Naive B cell (primary cell): ENCODE data around the gene LRRC8C. TPM values are rescaled to one million over a fixed set of nuclear protein-coding genes. Genes with fewer than 3 reads are reported as not detected.
A peak's percentile ranks its signal among the peaks of the same experiment; 100 is the strongest.
"Not testable (repeated sequence)": the region's sequence is repeated elsewhere in the genome, so short reads cannot be mapped to it uniquely, and the experiment has no call there.

Experiments used
- ATAC-seq, 2 donors: fragments of 150-1000 bp; cut with Tn5 transposase; 2 replicates each; pipeline ENCODE4 v1.10.0; 2021; ENCODE audit warnings: low read depth in 2 of 2, mild to moderate bottlenecking in 2 of 2, moderate library complexity in 2 of 2
- DNase-seq: peaks from one replicate; pipeline ENCODE4 v3.0.0; 2022
- H3K27ac Mint-ChIP-seq, 6 donors: one replicate each; pipeline ENCODE4 v1.8.0; 2020 to 2022; ENCODE audit warnings: mild to moderate bottlenecking in 6 of 6, mixed read lengths in 6 of 6, moderate library complexity in 5 of 6, inconsistent platforms in 2 of 6
- H3K27me3 Mint-ChIP-seq, 3 donors: one replicate each; pipeline ENCODE4 v1.8.0; 2021 to 2022; ENCODE audit warnings: mixed read lengths in 3 of 3, mild to moderate bottlenecking in 1 of 3
- H3K36me3 Mint-ChIP-seq, 2 donors: one replicate each; pipeline ENCODE4 v1.8.0; 2020 to 2022; ENCODE audit warnings: mixed read lengths in 2 of 2, inconsistent platforms in 1 of 2, mild to moderate bottlenecking in 1 of 2
- H3K4me1 Mint-ChIP-seq, 3 donors: one replicate each; pipeline ENCODE4 v1.8.0; 2020 to 2022; ENCODE audit warnings: mixed read lengths in 3 of 3, inconsistent platforms in 1 of 3, mild to moderate bottlenecking in 1 of 3, moderate library complexity in 1 of 3
- H3K4me3 Mint-ChIP-seq, 8 donors: one replicate each; pipeline ENCODE4 v1.8.0; 2020 to 2022; ENCODE audit warnings: mild to moderate bottlenecking in 8 of 8, mixed read lengths in 8 of 8, moderate library complexity in 8 of 8, inconsistent platforms in 2 of 8
- H3K9me3 Mint-ChIP-seq, 7 donors: one replicate each; pipeline ENCODE4 v1.8.0; 2020 to 2022; ENCODE audit warnings: mixed read lengths in 7 of 7, mild to moderate bottlenecking in 5 of 7, inconsistent platforms in 2 of 7, moderate library complexity in 1 of 7
- polyA plus RNA-seq, 6 donors: library from polyadenylated mRNA; unstranded; fragments of 300-500 nt; fragmentation: Illumina TruSeq; gene quantifications; one replicate each; pipeline ENCODE4 v1.2.3, GENCODE V29; 2021; ENCODE audit warnings: low read depth in 6 of 6

Gene LRRC8C
- polyA plus RNA-seq, 6 donors from 2014 or later: 1.3 to 4.8 (median 2.6) TPM

DNA sequence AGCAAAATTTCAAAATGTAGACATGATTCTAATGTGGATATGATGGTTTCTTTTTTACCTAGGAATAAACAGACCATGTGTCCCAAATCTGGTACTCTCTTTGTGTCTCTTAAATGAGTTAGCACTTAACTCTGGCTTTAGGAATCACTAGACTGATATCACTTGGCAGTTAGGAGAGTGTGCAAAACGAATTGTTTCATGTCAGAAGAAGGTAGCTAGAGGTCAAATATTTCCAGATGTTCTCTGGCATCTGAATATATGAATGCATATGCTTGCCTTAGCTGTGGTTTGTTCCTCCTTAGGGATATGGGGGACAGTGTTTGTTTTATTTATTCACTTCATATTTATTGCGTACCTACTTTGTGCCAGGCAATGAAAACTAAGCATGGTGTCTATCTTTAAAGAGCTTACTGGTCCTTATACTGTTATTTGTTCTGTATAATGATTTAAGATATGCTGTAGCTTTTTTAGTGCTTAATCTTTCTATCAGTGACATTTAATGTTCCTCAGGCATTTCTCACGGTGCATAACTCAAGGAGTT, 65.2 kb downstream of the LRRC8C start:
- no peak for DNase-seq
- no peak for ATAC-seq
- peak overlapping the region in 3 of 8 donors; percentile 6 to 78 (median 37) for H3K4me3 Mint-ChIP-seq
- H3K27ac Mint-ChIP-seq: peak overlapping the region in 2 of 6 donors; percentile 72 to 86
- no peaks in the 10 kb centered on the region for H3K27me3 Mint-ChIP-seq
- H3K9me3 Mint-ChIP-seq: no peaks in the 10 kb centered on the region
- H3K4me1 Mint-ChIP-seq: peaks cover 44 to 72% (median 66%) of the 10 kb centered on the region in 3 donors
- peaks cover 0 to 5% of the 10 kb centered on the region in 2 donors for H3K36me3 Mint-ChIP-seq

DNA sequence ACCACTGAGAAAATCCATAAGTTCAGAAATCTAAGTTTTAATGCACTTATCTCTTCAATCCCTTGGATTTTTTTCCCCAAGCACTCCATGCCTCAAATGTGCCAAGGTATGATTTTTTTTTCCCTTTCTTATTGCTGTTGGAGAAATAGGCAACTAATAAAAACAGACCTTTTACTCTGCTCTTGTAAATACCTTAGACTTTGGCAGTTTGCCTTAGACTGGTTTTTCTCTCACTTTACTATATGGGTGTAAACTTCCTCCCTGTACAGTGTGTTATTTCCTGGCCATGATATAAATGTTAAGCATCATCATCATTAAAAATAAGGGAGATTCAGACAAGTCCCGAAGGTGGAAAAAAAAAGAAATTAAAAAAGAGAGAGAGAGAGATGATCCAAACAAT, 65.7 kb downstream of the LRRC8C start:
- Mint-ChIP-seq H3K36me3 (peaks cover 0 to 5% of the 10 kb centered on the region in 2 donors), H3K9me3 (no peaks in the 10 kb centered on the region), H3K27me3 (no peaks in the 10 kb centered on the region), H3K27ac (peak overlapping the region; percentile 1 to 86 (median 70)), H3K4me3 (peak overlapping the region; percentile 8 to 82 (median 64)), H3K4me1 (peaks cover 44 to 67% (median 62%) of the 10 kb centered on the region in 3 donors)
- ATAC-seq (no peak), DNase-seq (no peak)

GRCh38 chr1:89699451-89699986, 66.6 kb downstream of the LRRC8C start:
- peaks cover 0 to 5% of the 10 kb centered on the region in 2 donors for H3K36me3 Mint-ChIP-seq
- peaks cover 37 to 65% (median 58%) of the 10 kb centered on the region in 3 donors for H3K4me1 Mint-ChIP-seq
- H3K27me3 Mint-ChIP-seq: no peaks in the 10 kb centered on the region
- no peak for DNase-seq
- peak in 1 of 2 donors; percentile 25 for ATAC-seq
- H3K4me3 Mint-ChIP-seq: peak overlapping the region; percentile 8 to 84 (median 64)
- no peaks in the 10 kb centered on the region for H3K9me3 Mint-ChIP-seq
- H3K27ac Mint-ChIP-seq: peak overlapping the region in 5 of 6 donors; percentile 19 to 86 (median 71)

DNA sequence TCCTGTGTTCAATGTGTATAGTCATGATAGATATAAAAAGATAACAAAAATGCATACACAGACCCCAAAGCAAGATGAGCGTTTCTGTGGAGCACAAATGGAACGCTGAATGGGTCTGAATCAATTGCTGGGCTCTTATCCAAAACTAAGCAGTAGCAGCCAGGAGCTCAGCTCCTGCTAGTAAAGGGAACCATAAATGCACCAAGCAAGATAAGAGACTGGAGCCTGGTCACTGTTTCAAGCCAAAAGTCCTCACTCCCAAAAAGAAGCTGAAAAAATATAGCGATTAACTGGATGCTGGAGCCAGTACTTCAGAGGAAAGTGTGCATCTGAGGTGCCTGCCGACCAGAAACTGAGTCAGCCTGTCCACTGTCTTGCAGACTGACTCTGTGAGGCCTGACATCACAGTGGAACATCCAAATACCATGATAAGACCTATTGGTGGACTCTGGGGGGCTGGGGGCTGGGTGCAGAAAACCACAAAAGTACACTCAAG, 68.9 kb downstream of the LRRC8C start:
- H3K9me3 Mint-ChIP-seq: no peaks in the 10 kb centered on the region
- H3K27ac Mint-ChIP-seq: peak overlapping the region in 3 of 6 donors; percentile 56 to 86 (median 75)
- no peaks in the 10 kb centered on the region for H3K27me3 Mint-ChIP-seq
- H3K4me1 Mint-ChIP-seq: peaks cover 38 to 61% (median 52%) of the 10 kb centered on the region in 3 donors
- DNase-seq (no peak), ATAC-seq (no peak)
- H3K36me3 Mint-ChIP-seq: peaks cover 0 to 5% of the 10 kb centered on the region in 2 donors
- H3K4me3 Mint-ChIP-seq: no peak overlapping the region

DNA sequence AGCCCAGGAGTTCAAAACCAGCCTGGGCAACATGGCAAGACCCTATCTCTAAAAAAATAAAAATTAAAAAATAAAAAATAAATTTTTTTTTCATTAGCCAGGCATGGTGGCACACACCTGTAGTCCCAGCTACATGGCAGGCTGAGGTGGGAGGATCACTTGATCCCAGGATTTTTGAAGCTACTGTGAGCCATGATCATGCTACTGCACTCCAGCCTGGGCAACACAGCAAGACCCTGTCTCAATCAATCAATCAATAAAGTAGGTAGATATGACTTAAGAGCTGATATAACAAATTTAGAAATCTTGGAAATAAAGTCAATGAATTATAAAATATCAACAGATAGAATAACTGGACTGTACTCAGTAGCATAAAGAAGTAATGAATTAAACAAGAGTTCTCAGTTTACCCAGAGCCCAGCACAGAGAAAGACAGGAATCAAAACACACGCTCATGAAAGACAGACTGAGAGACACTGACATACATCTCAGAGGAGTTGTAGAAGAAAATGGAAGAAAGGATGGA, 69.7 kb downstream of the LRRC8C start:
- peaks cover 0 to 5% of the 10 kb centered on the region in 2 donors for H3K36me3 Mint-ChIP-seq

DNA sequence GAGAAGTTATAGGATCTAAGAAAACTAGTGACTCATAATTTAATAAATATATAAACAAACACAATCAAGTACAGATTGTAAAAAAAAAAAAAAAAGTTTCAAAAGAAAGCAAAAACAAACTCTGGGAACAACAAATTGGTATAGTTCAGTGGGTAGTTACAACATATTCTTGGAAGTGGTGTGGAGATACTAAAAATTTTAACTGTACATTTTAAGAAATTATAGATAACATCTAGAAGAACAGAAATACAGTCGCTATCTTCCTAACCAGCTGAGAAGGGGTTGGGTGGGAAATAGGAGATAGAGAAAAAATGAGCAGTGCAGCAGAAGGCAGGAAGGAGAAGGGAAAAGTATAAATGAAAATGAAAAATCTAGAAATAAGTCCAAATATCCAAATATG, 70.5 kb downstream of the LRRC8C start:
- no peaks in the 10 kb centered on the region for H3K27me3 Mint-ChIP-seq
- H3K27ac Mint-ChIP-seq: peak overlapping the region in 1 of 6 donors; percentile 67
- DNase-seq (no peak), ATAC-seq (no peak)
- peaks cover 43 to 68% (median 60%) of the 10 kb centered on the region in 3 donors for H3K4me1 Mint-ChIP-seq
- no peak overlapping the region for H3K4me3 Mint-ChIP-seq
- no peaks in the 10 kb centered on the region for H3K9me3 Mint-ChIP-seq
- peaks cover under 1 to 5% of the 10 kb centered on the region in 2 donors for H3K36me3 Mint-ChIP-seq

More for the DNA sequence above, 69.7 kb downstream of the LRRC8C start:
- DNase-seq (no peak), ATAC-seq (no peak)
- Mint-ChIP-seq H3K9me3 (no peaks in the 10 kb centered on the region), H3K27ac (peak overlapping the region in 2 of 6 donors; percentile 4 to 41), H3K27me3 (no peaks in the 10 kb centered on the region), H3K4me1 (peaks cover 41 to 68% (median 59%) of the 10 kb centered on the region in 3 donors), H3K4me3 (no peak overlapping the region)

DNA sequence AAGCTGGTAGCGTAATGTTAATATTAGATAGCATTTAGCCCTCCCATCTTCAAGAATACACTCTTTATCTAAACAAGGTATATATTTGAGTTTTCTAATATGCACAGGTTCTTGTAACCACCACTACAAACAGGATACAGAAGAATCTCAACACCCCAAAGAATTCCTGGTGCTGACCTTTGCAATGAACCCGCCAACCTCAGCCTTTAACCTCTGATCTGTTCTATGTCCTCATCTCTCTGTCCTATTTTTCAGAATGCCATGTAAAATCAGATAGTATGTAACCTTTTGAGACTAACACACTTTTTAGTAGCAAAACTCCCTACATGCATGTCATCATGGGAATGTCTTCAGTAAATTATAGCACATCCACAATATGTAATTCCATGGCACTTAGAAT, 71.1 kb downstream of the LRRC8C start:
- Mint-ChIP-seq H3K4me3 (no peak overlapping the region), H3K27me3 (no peaks in the 10 kb centered on the region), H3K36me3 (peaks cover 5 to 6% of the 10 kb centered on the region in 2 donors), H3K9me3 (no peaks in the 10 kb centered on the region), H3K27ac (peak overlapping the region in 1 of 6 donors; percentile 69), H3K4me1 (peaks cover 40 to 65% (median 60%) of the 10 kb centered on the region in 3 donors)
- no peak for ATAC-seq
- no peak for DNase-seq

GRCh38 chr1:89704885-89705284, 72.0 kb downstream of the LRRC8C start:
- not testable (repeated sequence) for H3K27me3 Mint-ChIP-seq, H3K36me3 Mint-ChIP-seq, H3K4me3 Mint-ChIP-seq, H3K9me3 Mint-ChIP-seq, H3K27ac Mint-ChIP-seq, DNase-seq, ATAC-seq
- H3K4me1 Mint-ChIP-seq: peaks cover 34 to 56% (median 51%) of the 10 kb centered on the region in 3 donors

DNA sequence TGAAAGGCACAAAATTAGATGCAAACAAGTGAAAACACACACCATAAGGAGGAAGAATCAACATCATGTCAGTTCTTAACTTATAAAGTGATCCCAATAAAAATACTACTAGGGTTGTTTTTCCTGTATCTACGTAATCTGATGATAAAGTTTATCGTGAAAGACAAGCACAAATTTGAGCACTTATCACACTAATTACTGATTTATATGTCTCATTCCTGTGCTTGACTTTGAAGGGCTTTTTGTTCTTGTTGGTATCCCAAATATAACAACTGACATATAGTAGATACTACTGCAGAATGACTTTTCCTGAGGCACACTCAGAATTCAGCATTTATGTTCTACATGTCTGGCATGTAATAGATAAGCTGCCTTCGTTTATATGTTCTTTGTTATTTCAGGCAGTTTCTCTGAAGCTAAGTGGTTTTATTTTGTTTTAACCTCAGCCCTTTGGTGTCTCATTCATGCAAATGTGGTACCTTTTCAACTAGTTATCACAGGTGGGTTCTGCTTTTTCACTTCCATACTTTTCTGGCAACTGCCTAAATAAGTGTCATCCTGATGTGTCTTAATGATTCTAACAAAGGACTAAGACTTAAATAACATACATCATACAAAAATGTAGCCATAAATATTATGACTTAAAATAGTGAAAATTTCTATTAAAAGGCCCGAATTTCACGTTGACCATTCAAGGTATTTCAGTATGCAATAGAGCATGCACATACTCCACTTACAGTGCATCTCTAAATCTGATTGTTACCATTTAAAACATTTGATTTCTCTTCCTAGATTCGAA, 73.2 kb downstream of the LRRC8C start:
- peaks cover 0 to 6% of the 10 kb centered on the region in 2 donors for H3K36me3 Mint-ChIP-seq
- peak overlapping the region in 3 of 6 donors; percentile 1 to 79 (median 34) for H3K27ac Mint-ChIP-seq
- peaks cover 24 to 46% (median 39%) of the 10 kb centered on the region in 3 donors for H3K4me1 Mint-ChIP-seq
- no peaks in the 10 kb centered on the region for H3K27me3 Mint-ChIP-seq
- ATAC-seq (peak; percentile 61 to 71), DNase-seq (peak; percentile 25)
- H3K9me3 Mint-ChIP-seq: no peaks in the 10 kb centered on the region
- H3K4me3 Mint-ChIP-seq: peak overlapping the region; percentile 21 to 86 (median 62)

GRCh38 chr1:89706700-89707012, 73.7 kb downstream of the LRRC8C start:
- ATAC-seq (peak; percentile 81 to 87), DNase-seq (peak; percentile 66)
- Mint-ChIP-seq H3K4me1 (peaks cover 24 to 45% (median 37%) of the 10 kb centered on the region in 3 donors), H3K27me3 (no peaks in the 10 kb centered on the region), H3K9me3 (no peaks in the 10 kb centered on the region), H3K36me3 (peaks cover 0 to 6% of the 10 kb centered on the region in 2 donors), H3K4me3 (peak overlapping the region; percentile 21 to 86 (median 62)), H3K27ac (peak overlapping the region in 5 of 6 donors; percentile 1 to 79 (median 19))

DNA sequence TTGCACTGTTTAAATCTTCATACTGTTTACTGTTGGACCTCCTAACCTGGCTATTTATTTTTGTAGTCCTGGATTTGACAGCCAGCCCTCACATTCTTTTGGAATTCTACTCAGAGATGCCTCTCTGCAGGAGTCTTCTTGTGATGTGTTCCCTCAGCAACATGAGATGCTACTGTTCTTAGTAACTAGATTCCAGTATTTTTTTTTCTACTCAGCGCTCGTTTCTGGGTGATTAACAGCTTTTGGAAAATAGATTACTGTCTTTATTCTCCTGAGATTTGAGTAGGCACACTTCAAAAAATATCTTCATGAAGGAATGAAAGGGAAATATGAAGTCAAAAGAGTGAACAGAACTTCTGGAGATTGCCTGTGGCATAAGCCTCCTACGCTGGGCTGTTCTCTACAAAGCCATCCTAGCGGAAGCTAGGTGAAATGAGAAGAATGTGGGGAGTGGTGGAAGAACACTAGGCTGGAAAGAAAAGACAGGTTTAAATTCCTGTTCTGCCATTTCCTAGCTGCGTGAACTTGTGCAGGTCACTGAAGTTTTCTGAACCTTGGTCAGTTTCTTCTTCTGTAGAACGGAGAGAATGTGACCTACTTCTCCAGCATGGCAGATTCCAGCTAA, 75.9 kb downstream of the LRRC8C start:
- no peak for DNase-seq
- no peaks in the 10 kb centered on the region for H3K9me3 Mint-ChIP-seq
- H3K4me1 Mint-ChIP-seq: peaks cover 21 to 40% (median 32%) of the 10 kb centered on the region in 3 donors
- H3K27ac Mint-ChIP-seq: no peak overlapping the region
- peaks cover 6 to 20% of the 10 kb centered on the region in 2 donors for H3K36me3 Mint-ChIP-seq
- no peak overlapping the region for H3K4me3 Mint-ChIP-seq
- no peak for ATAC-seq
- no peaks in the 10 kb centered on the region for H3K27me3 Mint-ChIP-seq

DNA sequence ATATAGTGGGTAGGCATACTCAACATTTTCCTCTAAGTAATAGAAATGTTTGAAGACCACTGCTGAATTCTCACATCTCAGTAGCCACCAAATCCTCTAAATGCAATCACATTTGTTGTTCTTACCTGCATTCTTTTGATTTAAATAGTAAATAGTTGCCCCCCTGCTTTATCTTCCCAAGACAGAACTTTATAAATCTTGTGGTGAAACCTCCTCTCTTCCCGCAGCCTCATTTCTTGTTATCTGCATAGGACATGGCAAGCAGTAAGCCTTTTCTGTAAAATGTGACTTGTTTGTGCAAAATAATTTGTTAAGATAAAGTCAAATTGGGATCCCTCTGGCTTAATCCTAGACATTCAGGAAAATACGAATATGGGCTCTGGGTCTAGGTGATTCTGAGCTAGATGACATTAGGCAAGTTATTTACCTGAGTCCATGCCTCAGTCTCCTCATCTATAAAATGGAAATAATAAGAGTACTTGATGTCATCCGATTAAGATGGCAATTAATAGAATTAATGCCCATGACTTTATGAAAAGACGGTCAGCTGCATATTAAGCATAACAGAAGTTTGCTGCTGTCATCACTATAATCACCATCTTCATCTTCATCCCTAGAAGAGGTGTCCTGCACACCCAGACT, 77.7 kb downstream of the LRRC8C start:
- no peak overlapping the region for H3K4me3 Mint-ChIP-seq
- H3K4me1 Mint-ChIP-seq: peaks cover 21 to 31% (median 27%) of the 10 kb centered on the region in 3 donors
- DNase-seq: no peak
- H3K27me3 Mint-ChIP-seq: no peaks in the 10 kb centered on the region
- H3K36me3 Mint-ChIP-seq: peaks cover 14 to 27% of the 10 kb centered on the region in 2 donors
- H3K27ac Mint-ChIP-seq: no peak overlapping the region
- ATAC-seq: no peak
- no peaks in the 10 kb centered on the region for H3K9me3 Mint-ChIP-seq
